DND-41 (cell line): Measurements from ENCODE around the gene APLN.

Experiments used
- CTCF ChIP-seq: IDR thresholded peaks from 2 replicates; pipeline ENCODE4 v1.5.1; 2012; ENCODE audit warnings: borderline replicate concordance, low read length, moderate library complexity, mild to moderate bottlenecking; ENCODE audit not compliant: poor library complexity, severe bottlenecking; ENCODE audit errors: extremely low read depth
- EZH2 ChIP-seq: IDR thresholded peaks from 3 replicates; pipeline ENCODE4 v1.6.1; 2012; ENCODE audit warnings: borderline replicate concordance, low read depth, mild to moderate bottlenecking, moderate library complexity, low read length, inconsistent platforms; ENCODE audit not compliant: severe bottlenecking

GRCh38 chrX:129653181-129653970 is 1.4 kb downstream of the APLN start:
- TF ChIP-seq CTCF = no peak
- TF ChIP-seq EZH2 = no peak
